ENCODE data around the gene KIFC3.

GRCh38 chr16:57775661-57776469 lies 26.4 kb downstream of the KIFC3 start:
- TF ChIP-seq CTCF (IDR thresholded peaks at IDR 0.05; ENCODE audit: low read depth, low read length) (no peak), POLR2A (IDR thresholded peaks at IDR 0.05; ENCODE audit: extremely low read depth, insufficient read length) (no peak)
